SK-N-SH (cell line): ENCODE data around the gene DIS3L. TPM values are rescaled to one million over a fixed set of nuclear protein-coding genes. Genes with fewer than 3 reads are reported as not detected.

Experiments used
- CTCF ChIA-PET: fragments of 300-600, 350-600 bp; formaldehyde crosslinking; extraction: SDS; loops from one replicate; lab custom pipeline; 2021; lab: Yijun Ruan, JAX
- POLR2A ChIA-PET: fragments of 350-600 bp; sonication (Branson Sonifier 250); formaldehyde crosslinking; extraction: SDS; loops from one replicate; lab custom pipeline; 2020; ENCODE audit warnings: antibody characterized with exemption, inconsistent platforms; lab: Yijun Ruan, JAX
- DNase-seq: peaks from one replicate; pipeline ENCODE4 v3.0.0; 2012
- H2AFZ ChIP-seq: fragments of 200-600 bp; sonication (generic); 2 replicates; pipeline ENCODE4 v1.8.1; 2016; ENCODE audit warnings: antibody characterized with exemption, mild to moderate bottlenecking, low read depth
- H3F3A ChIP-seq: fragments of 200-600 bp; sonication (generic); replicated peaks from 2 replicates; pipeline ENCODE3; 2016; ENCODE audit warnings: antibody characterized with exemption, mild to moderate bottlenecking; ENCODE audit not compliant: insufficient read depth
- H3K27ac ChIP-seq, 2 experiments: fragments of 200-500 bp in 1 of 2; fragments of 200-600 bp in 1 of 2; sonication (Bioruptor generic) in 1 of 2; sonication (generic), shearing (Covaris generic) in 1 of 2; 2 replicates each; pipeline versions ENCODE4 v1.5.1 to v1.6.1; 2014 to 2016; ENCODE audit warnings: low read depth in 2 of 2, inconsistent platforms in 1 of 2, low read length in 1 of 2, mild to moderate bottlenecking in 1 of 2, mixed read lengths in 1 of 2
- H3K27me3 ChIP-seq: fragments of 200-600 bp; sonication (generic), shearing (Covaris generic); 2 replicates; pipeline ENCODE4 v1.6.1; 2016; ENCODE audit warnings: mixed run types; ENCODE audit not compliant: insufficient read depth
- H3K36me3 ChIP-seq, 2 experiments: fragments of 200-500 bp in 1 of 2; fragments of 200-600 bp in 1 of 2; sonication (Bioruptor generic) in 1 of 2; sonication (generic) in 1 of 2; replicated peaks in 1 of 2; 2 replicates each; pipeline versions ENCODE3 to v1.5.1; 2014 to 2016; ENCODE audit warnings: low read length in 1 of 2, mild to moderate bottlenecking in 1 of 2; ENCODE audit not compliant: insufficient read depth in 2 of 2, control insufficient read depth in 1 of 2
- H3K4me1 ChIP-seq, 2 experiments: fragments of 200-500 bp in 1 of 2; fragments of 200-600 bp in 1 of 2; sonication (Bioruptor generic) in 1 of 2; sonication (generic), shearing (Covaris generic) in 1 of 2; 2 replicates each; pipeline versions ENCODE4 v1.5.1 to v1.6.1; 2014 to 2016; ENCODE audit warnings: low read depth in 1 of 2, low read length in 1 of 2, mixed run types in 1 of 2; ENCODE audit not compliant: insufficient read depth in 2 of 2, control insufficient read depth in 1 of 2
- H3K4me2 ChIP-seq: fragments of 200-600 bp; sonication (generic), shearing (Covaris generic); 2 replicates; pipeline ENCODE4 v1.6.1; 2017; ENCODE audit warnings: mixed run types
- H3K4me3 ChIP-seq, 2 experiments: fragments of 200-500 bp in 1 of 2; fragments of 200-600 bp in 1 of 2; sonication (Bioruptor generic) in 1 of 2; sonication (generic), shearing (Covaris generic) in 1 of 2; 2 replicates each; pipeline versions ENCODE4 v1.5.1 to v1.8.1; 2014 to 2016; ENCODE audit warnings: low read depth in 2 of 2, inconsistent platforms in 1 of 2, low read length in 1 of 2, mild to moderate bottlenecking in 1 of 2, mixed read lengths in 1 of 2, moderate library complexity in 1 of 2
- H3K79me2 ChIP-seq: fragments of 200-600 bp; sonication (generic); 2 replicates; pipeline ENCODE4 v1.8.1; 2017; ENCODE audit warnings: mild to moderate bottlenecking; ENCODE audit not compliant: insufficient read depth
- H3K9ac ChIP-seq: fragments of 200-600 bp; sonication (generic); 2 replicates; pipeline ENCODE4 v1.6.1; 2017; ENCODE audit warnings: mixed run types
- H3K9me2 ChIP-seq: fragments of 200-600 bp; sonication (generic); 2 replicates; pipeline ENCODE4 v1.6.1; 2017; ENCODE audit warnings: mixed run types
- H3K9me3 ChIP-seq: fragments of 200-600 bp; sonication (generic); 2 replicates; pipeline ENCODE4 v1.6.1; 2017; ENCODE audit warnings: mixed run types, mild to moderate bottlenecking, moderate library complexity
- H4K20me1 ChIP-seq: fragments of 200-600 bp; sonication (generic); 2 replicates; pipeline ENCODE4 v1.6.1; 2017; ENCODE audit warnings: mild to moderate bottlenecking, mixed run types; ENCODE audit not compliant: insufficient read depth
- CHD2 ChIP-seq: fragments of 150-350 bp; IDR thresholded peaks from 2 replicates; pipeline ENCODE4 v1.6.1; 2018; ENCODE audit warnings: low read length; ENCODE audit not compliant: partially characterized antibody
- CTCF ChIP-seq: fragments of 200-600 bp; sonication (generic); IDR thresholded peaks from 2 replicates; pipeline ENCODE4 v1.6.1; 2017; ENCODE audit warnings: antibody characterized with exemption, mild to moderate bottlenecking, moderate library complexity
- EZH2phosphoT487 ChIP-seq: fragments of 200-600 bp; sonication (generic); IDR thresholded peaks from 2 replicates; pipeline ENCODE4 v1.6.1; 2017; ENCODE audit warnings: low read depth, mixed run types, mild to moderate bottlenecking, antibody characterized with exemption, moderate library complexity, borderline replicate concordance
- FOXJ3 ChIP-seq: sonication (generic); formaldehyde crosslinking; IDR thresholded peaks from 2 replicates; pipeline ENCODE4 v1.5.1; 2020; ENCODE audit warnings: mild to moderate bottlenecking, missing genetic modification reagents
- FOXM1 ChIP-seq: IDR thresholded peaks from 2 replicates; pipeline ENCODE4 v1.4.0; 2012; ENCODE audit warnings: low read depth, mild to moderate bottlenecking
- GATA2 ChIP-seq: sonication (generic); formaldehyde crosslinking; IDR thresholded peaks from 2 replicates; pipeline ENCODE4 v1.5.0; 2020; ENCODE audit warnings: mild to moderate bottlenecking, missing genetic modification reagents
- IRF3 ChIP-seq: fragments of 150-350 bp; IDR thresholded peaks from 2 replicates; pipeline ENCODE4 v1.6.1; 2016; ENCODE audit warnings: mild to moderate bottlenecking, low read depth, low read length
- MAX ChIP-seq: IDR thresholded peaks from 2 replicates; pipeline ENCODE4 v1.4.0; 2012; ENCODE audit warnings: low read depth
- MXI1 ChIP-seq: IDR thresholded peaks from 2 replicates; pipeline ENCODE4 v1.6.1; 2012; ENCODE audit warnings: mild to moderate bottlenecking, low read depth, low read length, improper control_type of control experiment
- NFIC ChIP-seq: IDR thresholded peaks from 2 replicates; pipeline ENCODE4 v1.4.0; 2012; ENCODE audit warnings: borderline replicate concordance
- PBX3 ChIP-seq: IDR thresholded peaks from 2 replicates; pipeline ENCODE4; 2012
- POLR2AphosphoS5 ChIP-seq: IDR thresholded peaks from 2 replicates; pipeline ENCODE4 v1.6.1; 2012; ENCODE audit warnings: low read depth, low read length
- RAD21 ChIP-seq: IDR thresholded peaks from 2 replicates; pipeline ENCODE4 v1.6.1; 2012; ENCODE audit warnings: mild to moderate bottlenecking, low read length
- RXRA ChIP-seq: IDR thresholded peaks from 2 replicates; pipeline ENCODE4 v1.4.0; 2012; ENCODE audit warnings: low read depth, mild to moderate bottlenecking, borderline replicate concordance
- SIN3A ChIP-seq: IDR thresholded peaks from 2 replicates; pipeline ENCODE4 v1.6.1; 2012; ENCODE audit warnings: low read depth, mild to moderate bottlenecking, low read length, moderate library complexity, borderline replicate concordance
- YY1 ChIP-seq: IDR thresholded peaks from 2 replicates; pipeline ENCODE4 v1.4.0; 2012; ENCODE audit warnings: low read depth, mild to moderate bottlenecking
- ZBTB33 ChIP-seq: IDR thresholded peaks from 2 replicates; pipeline ENCODE4 v1.4.0; 2012; ENCODE audit warnings: low read depth, borderline replicate concordance
- WGBS: methylation state at CpG from one replicate; pipeline ENCODE4 v1.1.6; 2017; ENCODE audit warnings: low lambda C conversion rate; 5-methylcytosine and 5-hydroxymethylcytosine counted together
- polyA plus RNA-seq, 3 experiments: library from polyadenylated mRNA; depleted of rRNA; stranded (reverse); fragments of >200 nt; gene quantifications; 2 replicates each; pipeline ENCODE4 v1.2.3, GENCODE V29; 2012

The DIS3L gene
- polyA plus RNA-seq, 1 of the 3 experiments (the other 2 are of a cell fraction): 11.5 TPM

- Histone ChIP-seq H2AFZ (no peak overlapping the region), H3K36me3 (no peaks in the 10 kb centered on the region), H3K79me2 (no peaks in the 10 kb centered on the region), H3K4me3 (no peak overlapping the region), H3K9ac (no peak overlapping the region), H3K4me1 (peaks cover 0 to 10% of the 10 kb centered on the region in 2 experiments; a peak in 2 of 4 replicates), H3K9me3 (no peaks in the 10 kb centered on the region), H3K4me2 (no peak overlapping the region), H3F3A (peaks cover 4% of the 10 kb centered on the region), H3K27me3 (no peaks in the 10 kb centered on the region; the same call in 1 of the 2 replicates), H3K27ac (no peak overlapping the region), H3K9me2 (no peaks in the 10 kb centered on the region), H4K20me1 (no peaks in the 10 kb centered on the region)
- POLR2A ChIA-PET: no interaction called here
- 93% methylated on average over 6 of the region's 6 CpGs for WGBS
- TF ChIP-seq POLR2AphosphoS5: no peak
- no peak for TF ChIP-seq MAX
- no peak for TF ChIP-seq NFIC
- TF ChIP-seq CHD2: no peak
- no peak for TF ChIP-seq SIN3A
- no peak for TF ChIP-seq RXRA
- TF ChIP-seq MXI1: no peak
- TF ChIP-seq RAD21: no peak
- no peak for TF ChIP-seq CTCF
- no peak for TF ChIP-seq FOXM1
- no peak for TF ChIP-seq YY1
- no peak for TF ChIP-seq FOXJ3 (CRISPR knock-in tag)
- TF ChIP-seq ZBTB33: no peak
- no peak for TF ChIP-seq IRF3
- no peak for TF ChIP-seq GATA2 (CRISPR knock-in tag)
- no peak for TF ChIP-seq PBX3
- TF ChIP-seq EZH2phosphoT487: no peak
- CTCF ChIA-PET: interaction anchor here (1.1 to 5.6 kb wide), 6 partner anchors 10 to 369 kb away, joined by 4 to 40 read pairs (median 5); no protein-coding TSS in a partner anchor
- no peak for DNase-seq
Observed at GRCh38 chr15:66285533-66286280, 7.7 kb upstream of the DIS3L start.
